ENCODE data around the gene KIRREL1.

DNA sequence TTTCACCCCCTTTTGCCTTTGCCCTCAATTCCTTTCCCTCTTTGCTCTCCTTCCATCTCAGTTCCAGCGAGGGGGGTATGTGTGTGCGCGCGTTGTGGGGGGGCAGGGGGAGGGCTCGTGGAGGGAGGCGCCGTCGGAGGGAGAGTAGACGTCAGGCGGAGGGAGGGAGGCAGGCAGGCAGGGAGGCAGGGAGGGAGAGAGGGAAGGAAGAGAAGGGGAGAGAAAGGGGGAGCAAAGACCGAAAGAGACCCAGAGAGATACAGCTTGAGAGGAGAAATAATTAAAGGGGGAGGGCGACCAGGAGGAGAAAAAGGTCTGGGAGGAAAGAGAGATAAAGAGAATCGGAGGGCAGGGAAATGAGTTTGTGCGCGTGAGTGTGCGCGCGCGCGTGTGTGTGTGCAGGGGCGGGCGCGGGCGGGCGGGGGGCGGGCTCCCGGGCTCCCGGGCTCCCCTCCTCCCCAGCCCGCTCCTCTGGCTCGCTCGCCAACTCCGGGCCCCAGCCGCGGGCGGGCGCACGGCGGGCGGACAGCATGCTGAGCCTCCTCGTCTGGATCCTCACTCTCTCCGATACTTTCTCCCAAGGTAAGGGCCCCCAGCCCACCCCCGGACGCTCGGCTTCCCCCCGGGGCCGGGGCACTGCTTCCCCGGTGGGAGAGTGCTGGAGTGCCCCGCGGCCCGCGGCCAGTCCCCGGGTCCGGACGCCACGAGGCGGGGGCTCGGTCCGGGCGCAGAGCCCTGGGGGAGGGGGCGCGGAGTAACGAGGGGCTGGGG, at the start of gene KIRREL1:
- TF ChIP-seq, protein P1, sequence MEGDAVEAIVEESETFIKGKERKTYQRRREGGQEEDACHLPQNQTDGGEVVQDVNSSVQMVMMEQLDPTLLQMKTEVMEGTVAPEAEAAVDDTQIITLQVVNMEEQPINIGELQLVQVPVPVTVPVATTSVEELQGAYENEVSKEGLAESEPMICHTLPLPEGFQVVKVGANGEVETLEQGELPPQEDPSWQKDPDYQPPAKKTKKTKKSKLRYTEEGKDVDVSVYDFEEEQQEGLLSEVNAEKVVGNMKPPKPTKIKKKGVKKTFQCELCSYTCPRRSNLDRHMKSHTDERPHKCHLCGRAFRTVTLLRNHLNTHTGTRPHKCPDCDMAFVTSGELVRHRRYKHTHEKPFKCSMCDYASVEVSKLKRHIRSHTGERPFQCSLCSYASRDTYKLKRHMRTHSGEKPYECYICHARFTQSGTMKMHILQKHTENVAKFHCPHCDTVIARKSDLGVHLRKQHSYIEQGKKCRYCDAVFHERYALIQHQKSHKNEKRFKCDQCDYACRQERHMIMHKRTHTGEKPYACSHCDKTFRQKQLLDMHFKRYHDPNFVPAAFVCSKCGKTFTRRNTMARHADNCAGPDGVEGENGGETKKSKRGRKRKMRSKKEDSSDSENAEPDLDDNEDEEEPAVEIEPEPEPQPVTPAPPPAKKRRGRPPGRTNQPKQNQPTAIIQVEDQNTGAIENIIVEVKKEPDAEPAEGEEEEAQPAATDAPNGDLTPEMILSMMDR (IDR thresholded peaks at IDR 0.05), result peak in 1 of 3 experiments; percentile 22
- TF ChIP-seq POLR2A (IDR thresholded peaks at IDR 0.05) (peak in 1 of 2 donors; percentile 45), POLR2AphosphoS5 (IDR thresholded peaks at IDR 0.05; ENCODE audit: insufficient read depth in 1 of 2, low read depth in 1 of 2) (peak in 1 of 2 donors; percentile 76)
